ENCODE results near the gene AP4M1.
A peak's percentile ranks its signal among the peaks of the same experiment; 100 is the strongest.

The AP4M1 gene

DNA sequence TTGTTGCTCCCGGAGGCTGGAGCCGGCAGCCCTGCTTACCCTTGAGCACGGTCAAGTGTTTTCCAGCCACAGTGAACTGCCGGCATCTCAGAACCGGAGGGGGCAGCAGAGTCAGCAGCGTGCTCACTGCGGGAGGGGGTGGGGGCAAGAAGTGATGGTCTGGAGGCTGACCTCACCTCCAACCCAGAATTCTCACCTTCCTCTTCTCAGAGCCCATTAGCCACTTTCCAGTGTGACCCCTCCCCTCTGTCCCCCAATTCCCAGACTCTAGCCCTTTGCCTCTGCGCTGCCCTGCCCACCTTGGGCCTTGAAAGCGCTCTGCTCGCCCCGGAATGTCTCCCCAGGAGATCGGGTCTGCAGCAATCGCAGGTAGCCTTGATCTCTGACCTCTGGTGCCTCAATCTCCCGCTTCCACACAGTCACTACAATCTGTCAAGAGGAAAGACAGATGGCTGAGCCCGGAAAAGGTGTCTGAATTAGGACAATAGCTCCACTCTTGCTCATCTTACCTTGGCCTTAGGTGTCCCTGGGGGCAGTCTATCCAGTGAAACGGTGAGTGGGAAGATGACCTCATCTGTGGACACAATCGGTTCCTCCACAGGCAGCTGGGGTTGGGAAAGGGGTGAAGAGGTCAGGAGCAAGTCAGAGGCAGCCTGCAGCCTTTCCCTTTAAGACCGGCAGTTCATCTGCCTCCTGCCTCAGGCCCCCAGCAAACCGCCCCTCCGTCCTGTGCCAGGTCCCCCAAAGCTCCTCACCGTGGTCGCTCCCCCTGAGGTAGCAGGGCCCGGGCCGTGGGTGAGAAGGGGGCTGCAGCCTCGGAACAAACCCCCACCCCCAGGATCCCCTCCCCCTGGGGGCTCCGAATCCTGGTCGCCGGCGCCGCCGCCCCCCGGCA lies 56.1 kb downstream of the AP4M1 start:
- DNase-seq (ENCODE audit: low read depth) = peak; percentile 74
